RPMI7951 (cell line): ENCODE data around the gene DAGLA. TPM values are rescaled to one million over a fixed set of nuclear protein-coding genes. Genes with fewer than 3 reads are reported as not detected.

ENCODE experiments used
- DNase-seq: peaks from one replicate; pipeline ENCODE4 v3.0.0-alpha.2; 2012; ENCODE audit warnings: low read depth
- total RNA-seq: library from RNA; depleted of rRNA; stranded (reverse); fragments of >200 nt; shearing (Covaris generic); gene quantifications from 2 replicates; pipeline ENCODE4 v1.2.3, GENCODE V29; 2014

Gene DAGLA
- total RNA-seq, 1 experiment from 2014 or later = 0.96 TPM

DNA sequence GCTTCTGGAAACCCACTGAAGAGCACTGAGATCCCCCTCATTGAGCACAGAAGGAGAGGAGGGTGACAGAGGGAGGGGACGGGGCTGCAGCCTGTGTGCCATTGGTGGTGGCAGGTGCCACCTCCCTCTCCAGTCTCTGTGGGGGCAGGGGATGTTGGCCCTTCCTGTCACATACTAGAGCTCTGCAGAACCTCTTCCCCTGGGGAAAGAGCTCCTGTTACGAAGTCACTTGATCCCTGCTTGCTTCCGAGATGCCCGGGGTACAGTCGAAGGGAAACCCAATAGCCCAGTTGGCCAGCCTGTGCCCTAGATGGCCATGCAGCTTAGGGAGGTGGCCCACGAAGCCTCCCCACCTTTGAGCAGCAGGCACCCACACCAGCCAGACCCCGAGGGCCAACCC is 29.4 kb downstream of the DAGLA start:
- no peak for DNase-seq

DNA sequence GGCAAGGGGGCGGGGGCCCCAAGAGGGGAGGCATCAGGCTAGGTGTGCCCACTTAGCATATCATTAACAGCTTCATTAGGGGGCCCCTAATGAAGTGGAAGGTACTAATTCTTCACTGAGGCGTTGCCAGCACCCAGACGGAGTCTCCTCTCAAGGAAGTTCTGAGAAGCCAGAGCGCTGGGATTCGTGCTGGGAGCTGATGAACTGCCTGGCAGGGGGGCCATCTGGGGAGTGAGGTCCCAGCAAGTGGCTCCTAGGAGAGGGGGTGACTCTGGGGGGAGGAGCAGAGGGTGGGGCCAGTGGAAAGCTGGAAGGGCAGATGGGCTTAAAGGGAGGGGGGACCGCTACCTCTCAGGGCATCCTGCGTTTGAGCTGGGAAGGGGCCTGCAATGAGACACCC is 29.8 kb downstream of the DAGLA start:
- no peak for DNase-seq

GRCh38 chr11:61711037-61711436 is 30.8 kb downstream of the DAGLA start:
- DNase-seq = no peak

DNA sequence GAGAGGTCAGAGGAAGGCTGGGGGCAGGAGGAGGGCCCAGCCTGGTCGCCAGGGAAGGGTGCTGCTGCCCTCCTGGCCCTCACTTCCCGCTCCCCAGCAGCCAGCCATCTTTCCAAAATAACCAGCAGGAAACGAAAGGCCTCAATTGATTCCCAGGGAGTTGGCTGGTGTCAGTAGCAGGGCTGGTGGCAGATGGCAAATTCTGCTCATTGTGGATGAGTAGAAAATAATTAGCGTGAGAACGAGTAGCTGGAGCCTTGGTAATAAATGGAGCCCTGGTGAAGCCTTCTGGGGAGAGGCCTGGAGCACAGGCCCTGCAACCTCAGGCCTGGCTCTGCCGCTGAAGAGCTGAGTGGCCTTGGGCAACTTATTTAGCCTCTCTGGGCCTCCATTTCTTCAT is 31.3 kb downstream of the DAGLA start:
- no peak for DNase-seq

DNA sequence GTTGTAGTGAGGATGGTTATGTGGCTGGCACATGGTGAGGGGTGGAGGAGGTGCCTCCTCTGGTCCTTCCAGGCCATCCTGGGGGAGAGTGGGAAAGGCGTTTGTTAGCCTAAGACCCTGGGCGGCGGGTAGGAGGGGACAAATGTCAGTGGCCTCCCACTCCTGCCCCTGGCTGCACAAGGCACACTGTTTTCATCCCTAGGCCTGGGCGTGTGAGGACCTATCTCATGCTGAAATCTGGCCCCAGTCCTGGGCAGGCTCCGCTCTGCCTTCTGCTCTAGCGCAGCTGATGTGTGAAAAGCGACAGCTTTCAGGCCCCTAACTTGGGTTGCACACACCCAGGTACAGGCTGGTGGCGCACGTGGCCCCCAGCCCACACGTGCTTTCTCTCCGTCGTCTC is 32.1 kb downstream of the DAGLA start:
- no peak for DNase-seq

DNA sequence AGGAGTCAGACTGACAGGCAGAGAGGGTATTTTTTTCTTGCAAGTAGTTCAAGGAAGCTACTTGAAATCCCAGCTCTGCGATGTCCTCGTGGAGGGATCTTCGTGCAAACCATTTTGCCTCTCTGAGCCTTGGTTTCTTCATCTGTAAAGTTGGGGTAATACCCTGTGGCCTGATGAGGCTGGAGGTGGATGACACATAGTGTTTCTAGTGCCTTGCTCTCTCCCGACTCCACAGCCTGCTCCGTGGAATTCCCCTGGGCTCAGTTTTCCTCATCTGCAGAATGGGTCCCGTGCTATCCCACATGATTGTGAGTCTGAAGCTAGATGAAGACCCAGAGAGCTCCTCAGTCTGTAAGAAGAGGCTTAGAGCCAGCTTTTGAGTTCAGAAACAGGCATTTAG is 32.7 kb downstream of the DAGLA start:
- no peak for DNase-seq

DNA sequence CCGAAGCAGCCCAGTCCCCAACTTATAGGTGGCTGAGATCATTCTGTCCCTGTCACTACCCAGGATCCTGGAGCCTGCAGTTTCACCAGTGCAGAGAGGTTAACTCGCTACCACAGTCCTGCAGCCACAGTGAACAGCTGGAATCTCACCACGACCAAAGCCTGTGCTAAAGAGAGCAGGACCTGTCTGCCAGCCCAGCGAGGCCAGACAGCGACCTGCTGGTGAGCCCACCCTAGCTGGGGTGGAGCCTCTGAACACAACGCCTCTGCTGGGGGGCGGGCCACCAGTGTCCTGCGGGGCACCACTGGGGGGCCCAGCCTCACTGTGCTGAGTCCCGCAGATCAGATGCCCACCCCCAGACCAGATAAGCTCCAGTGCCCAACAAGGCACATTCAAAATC is 33.3 kb downstream of the DAGLA start:
- DNase-seq = no peak

GRCh38 chr11:61713906-61714305 is 33.7 kb downstream of the DAGLA start:
- DNase-seq = no peak

GRCh38 chr11:61714316-61714715 is 34.1 kb downstream of the DAGLA start:
- no peak for DNase-seq

DNA sequence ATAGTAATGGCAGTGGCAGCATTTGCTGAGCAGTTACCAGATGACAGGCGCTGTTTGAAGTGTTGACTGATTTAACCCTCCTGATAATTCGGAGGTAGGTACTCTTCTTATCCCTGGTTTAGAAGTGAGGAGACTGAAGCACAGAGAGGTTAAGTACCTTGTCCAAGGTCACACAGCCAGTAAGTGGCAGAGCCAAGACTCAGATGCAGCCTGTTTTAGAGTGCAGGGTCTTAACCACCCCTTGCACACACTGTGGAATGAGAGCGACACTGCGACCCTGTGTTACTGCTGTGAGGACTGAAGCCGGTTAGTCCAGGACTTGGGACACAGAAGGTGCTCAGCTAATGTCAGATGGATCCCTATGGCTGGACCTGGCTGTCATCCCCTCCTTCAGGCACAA is 34.7 kb downstream of the DAGLA start:
- DNase-seq = no peak

GRCh38 chr11:61715867-61716266 is 35.7 kb downstream of the DAGLA start:
- DNase-seq = no peak

DNA sequence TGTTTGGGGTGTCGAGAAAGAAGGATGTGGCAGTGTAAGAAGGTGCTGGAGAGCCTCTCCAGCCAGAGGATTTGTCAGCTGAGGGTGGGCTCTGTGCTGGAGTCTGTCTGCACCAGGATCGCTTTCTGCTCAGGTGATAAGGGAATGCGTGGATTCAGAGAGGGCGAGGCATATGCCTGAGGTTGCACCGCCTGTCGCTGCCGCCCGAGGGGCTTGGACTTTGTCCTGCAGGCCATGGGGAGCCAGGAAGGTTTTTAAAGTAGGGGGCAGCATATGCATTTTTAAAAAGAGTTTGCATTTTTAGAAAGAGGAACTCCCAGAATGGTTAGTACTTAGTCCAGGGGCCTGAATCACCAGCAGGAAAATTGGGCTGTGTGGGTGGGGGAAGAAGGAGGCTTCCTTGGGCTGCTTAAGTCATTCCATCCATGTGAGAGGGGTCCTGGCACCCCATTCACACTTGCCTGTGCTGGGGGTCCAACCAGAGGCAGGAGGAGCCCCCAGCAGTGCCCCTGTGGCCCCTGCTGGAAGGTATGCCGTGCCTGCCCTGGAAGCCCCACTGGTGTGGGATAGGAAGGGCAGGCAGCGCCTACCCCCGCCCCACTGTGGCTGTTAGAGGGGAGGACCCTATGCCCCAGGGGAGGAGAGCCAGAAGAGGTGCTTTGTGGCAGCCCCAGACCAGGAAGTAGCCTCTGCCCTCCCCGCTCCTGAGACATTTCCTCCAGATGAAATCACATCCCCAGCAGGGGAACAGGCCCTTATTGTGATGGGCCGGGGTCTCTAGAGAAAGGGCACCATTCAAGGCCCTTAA is 36.5 kb downstream of the DAGLA start:
- no peak for DNase-seq

DNA sequence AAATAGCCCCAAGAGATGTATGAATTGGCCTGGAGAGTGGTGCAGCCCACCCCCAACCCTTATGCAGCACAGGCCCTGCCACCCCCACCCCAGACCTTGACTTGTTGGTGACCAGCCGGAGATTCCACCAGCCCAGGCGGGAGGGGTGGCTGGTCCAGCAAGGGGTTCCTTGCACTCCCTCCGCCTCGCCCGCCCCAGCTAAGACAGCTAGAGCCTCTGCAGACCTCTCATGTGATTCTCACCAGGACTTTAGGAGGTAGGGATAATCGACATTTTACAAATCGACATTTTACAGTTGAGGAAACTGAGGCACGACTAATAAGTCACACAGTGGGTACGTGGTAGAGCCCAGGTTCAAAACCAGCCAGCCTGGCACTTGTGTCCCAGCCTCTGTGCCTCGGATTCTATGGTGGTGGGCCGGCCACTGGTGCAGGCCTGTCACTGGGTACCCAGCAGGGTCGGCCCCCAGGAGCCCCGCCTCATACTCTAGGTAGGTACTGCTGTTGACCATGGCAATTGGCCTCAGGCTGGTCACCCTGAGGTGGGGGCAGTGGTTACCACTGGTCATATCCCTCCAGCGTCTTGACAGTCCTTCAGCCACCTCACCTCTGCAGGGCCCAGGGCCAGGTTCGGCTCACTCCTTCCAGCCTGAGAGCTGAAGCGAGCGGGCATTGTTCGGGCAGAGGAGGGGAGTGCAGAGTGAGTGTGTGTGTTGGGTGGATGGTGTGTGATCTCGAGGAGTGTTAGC is 37.3 kb downstream of the DAGLA start:
- no peak for DNase-seq

- DNase-seq = no peak
These were observed 37.9 kb downstream of the DAGLA start for GRCh38 chr11:61718046-61718531.

DNA sequence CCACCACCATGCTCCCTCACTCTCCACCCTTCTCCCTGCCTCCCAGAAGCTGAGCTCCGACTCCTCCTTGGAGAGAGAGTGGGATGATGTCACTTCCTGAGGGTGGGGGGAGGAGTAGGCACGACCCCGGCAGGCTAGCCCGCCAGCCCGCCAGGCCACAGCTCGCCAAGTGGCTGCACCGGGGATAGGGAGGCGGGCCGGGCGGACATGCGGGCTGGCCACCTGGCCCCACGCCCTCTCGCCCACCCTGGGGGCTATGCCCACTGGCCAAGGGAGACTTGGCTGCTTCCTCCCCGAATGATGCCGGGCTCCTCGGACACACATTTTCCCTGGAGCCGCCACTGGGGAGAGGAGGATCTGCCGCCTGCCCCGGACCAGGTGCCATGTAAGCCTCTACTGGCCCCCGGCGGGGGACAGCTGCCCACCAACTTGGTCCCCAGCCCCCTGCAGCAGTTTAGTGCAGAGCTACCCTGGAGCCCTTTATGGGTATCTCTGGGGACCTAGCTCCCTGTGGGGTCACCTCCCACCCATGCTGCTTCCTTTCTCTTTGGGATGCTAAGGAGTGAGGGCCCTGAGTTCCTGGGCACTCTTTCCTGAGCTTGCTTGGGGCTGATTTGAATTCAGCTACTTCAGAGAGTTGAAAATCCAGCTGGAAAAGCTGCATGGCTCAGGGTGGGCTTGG is 38.6 kb downstream of the DAGLA start:
- peak; percentile 44 for DNase-seq

DNA sequence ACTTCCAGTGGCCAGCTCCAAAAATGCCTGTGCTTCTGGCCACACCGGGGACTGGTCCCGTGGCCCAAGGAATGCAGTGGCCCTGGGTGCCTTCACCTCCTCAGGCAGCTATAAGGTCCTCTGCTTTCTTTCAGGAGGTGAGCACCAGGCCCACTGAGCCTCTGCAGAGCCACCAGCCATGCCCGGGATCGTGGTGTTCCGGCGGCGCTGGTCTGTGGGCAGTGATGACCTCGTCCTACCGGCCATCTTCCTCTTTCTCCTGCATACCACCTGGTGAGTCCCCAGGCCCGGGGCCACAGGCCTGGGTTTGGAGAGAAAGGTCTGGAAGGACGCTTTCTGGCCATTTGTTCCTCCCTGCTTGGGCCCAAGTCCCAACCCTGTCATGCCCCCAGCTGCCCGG is 39.8 kb downstream of the DAGLA start:
- DNase-seq = no peak

DNA sequence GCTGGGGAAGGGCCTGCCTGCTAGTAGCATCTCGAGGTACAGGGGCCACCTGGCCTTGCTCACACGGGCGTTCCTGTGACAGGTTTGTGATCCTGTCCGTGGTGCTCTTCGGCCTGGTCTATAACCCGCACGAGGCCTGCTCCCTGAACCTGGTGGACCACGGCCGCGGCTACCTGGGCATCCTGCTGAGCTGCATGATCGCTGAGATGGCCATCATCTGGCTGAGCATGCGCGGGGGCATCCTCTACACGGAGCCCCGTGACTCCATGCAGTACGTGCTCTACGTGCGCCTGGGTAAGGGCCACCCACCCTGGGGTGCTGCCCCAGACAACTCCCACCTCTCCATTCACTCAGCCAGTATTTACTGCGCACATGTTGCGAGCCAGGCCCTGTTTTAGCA is 40.4 kb downstream of the DAGLA start:
- DNase-seq = no peak

GRCh38 chr11:61724437-61724836 is 44.2 kb downstream of the DAGLA start:
- DNase-seq = no peak

GRCh38 chr11:61725781-61726231 is 45.6 kb downstream of the DAGLA start:
- no peak for DNase-seq

DNA sequence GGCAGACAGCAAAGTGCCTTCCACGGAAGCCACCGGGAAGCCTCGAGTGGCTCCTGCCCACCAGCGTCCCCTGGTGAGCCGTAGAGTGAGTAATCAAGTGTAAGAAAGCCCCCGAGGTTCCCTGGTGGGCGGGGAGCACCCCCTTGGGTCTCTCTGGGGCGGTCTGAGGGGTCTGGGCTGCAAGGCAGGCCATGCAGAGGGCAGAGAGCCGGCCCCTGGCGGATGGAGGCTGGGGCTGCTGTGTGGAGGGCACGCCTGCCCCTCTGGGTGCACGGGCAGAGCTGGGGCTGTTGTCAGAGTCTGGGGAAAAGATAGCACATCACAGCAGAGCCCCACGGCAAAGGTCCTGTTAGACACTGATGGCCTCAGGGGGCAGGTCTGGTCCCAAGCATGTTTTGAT is 46.6 kb downstream of the DAGLA start:
- no peak for DNase-seq

GRCh38 chr11:61727401-61727811 is 47.2 kb downstream of the DAGLA start:
- DNase-seq = no peak
